Cardiac fibroblast (primary cell): ENCODE measurements around the gene ULK4.
"Not testable (repeated sequence)": the region's sequence is repeated elsewhere in the genome, so short reads cannot be mapped to it uniquely, and the experiment has no call there.

Experiments used
- DNase-seq, 2 donors: peaks; one replicate each; pipeline versions ENCODE4 v3.0.0 to v3.0.0-alpha.2; 2010; ENCODE audit warnings: low read depth in 2 of 2
- H3K4me3 ChIP-seq, 2 donors: replicated peaks in 1 of 2; 1 replicate in 1 of 2; 2 replicates in 1 of 2; pipeline ENCODE4 v1.5.1; 2011; ENCODE audit warnings: low read depth in 2 of 2, low read length in 2 of 2, mild to moderate bottlenecking in 2 of 2, moderate library complexity in 1 of 2
- TF ChIP-seq, protein P1 (sequence below): IDR thresholded peaks from one replicate; pipeline ENCODE4 v1.5.1; 2011; ENCODE audit warnings: low read depth, mild to moderate bottlenecking, low read length, inconsistent platforms

The ULK4 gene

DNA sequence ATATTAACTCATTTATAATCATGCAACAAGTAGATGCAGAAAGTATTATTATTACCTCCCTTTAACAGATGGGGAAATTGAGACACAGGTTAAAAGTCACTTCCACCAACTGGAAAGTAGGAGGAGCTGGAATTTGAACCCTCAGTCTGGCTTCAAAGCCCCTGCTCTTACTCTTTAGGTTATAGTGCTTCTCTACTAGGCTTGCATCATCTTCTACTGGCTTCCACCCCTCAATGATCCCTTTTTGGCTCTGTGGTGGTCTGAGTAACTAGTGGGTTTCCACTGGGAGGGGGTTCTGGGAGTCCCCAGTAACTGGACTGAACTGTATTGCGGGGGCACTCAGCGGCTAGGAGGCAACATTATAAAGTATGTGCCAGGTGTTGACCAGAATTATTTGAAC is 671.6 kb downstream of the ULK4 start:
- TF ChIP-seq, protein P1, sequence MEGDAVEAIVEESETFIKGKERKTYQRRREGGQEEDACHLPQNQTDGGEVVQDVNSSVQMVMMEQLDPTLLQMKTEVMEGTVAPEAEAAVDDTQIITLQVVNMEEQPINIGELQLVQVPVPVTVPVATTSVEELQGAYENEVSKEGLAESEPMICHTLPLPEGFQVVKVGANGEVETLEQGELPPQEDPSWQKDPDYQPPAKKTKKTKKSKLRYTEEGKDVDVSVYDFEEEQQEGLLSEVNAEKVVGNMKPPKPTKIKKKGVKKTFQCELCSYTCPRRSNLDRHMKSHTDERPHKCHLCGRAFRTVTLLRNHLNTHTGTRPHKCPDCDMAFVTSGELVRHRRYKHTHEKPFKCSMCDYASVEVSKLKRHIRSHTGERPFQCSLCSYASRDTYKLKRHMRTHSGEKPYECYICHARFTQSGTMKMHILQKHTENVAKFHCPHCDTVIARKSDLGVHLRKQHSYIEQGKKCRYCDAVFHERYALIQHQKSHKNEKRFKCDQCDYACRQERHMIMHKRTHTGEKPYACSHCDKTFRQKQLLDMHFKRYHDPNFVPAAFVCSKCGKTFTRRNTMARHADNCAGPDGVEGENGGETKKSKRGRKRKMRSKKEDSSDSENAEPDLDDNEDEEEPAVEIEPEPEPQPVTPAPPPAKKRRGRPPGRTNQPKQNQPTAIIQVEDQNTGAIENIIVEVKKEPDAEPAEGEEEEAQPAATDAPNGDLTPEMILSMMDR, result no peak
- no peak overlapping the region for H3K4me3 ChIP-seq

DNA sequence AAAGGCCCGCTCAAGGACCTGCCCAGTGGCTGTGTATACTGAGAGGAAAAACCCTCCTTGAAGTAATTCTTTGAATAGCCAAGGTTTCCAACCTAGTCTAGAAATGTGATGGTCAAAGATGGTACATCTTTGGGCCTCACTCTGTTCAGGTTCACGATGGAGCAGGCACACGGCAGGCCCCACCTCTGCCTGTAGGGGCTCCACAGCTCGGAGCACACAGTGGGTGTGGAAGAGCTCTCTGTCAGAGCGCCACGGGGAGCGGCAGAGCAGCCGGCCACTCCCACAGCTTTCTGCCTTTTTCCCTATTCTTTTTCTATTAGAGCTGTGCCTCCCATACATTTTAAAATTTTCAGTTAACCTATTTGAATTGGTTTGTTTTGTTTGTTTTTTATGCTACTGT is 673.1 kb downstream of the ULK4 start:
- TF ChIP-seq, protein P1, result no peak
- H3K4me3 ChIP-seq, result no peak overlapping the region
- DNase-seq, result no peak

More for the DNA sequence above, 671.6 kb downstream of the ULK4 start:
- no peak for DNase-seq

DNA sequence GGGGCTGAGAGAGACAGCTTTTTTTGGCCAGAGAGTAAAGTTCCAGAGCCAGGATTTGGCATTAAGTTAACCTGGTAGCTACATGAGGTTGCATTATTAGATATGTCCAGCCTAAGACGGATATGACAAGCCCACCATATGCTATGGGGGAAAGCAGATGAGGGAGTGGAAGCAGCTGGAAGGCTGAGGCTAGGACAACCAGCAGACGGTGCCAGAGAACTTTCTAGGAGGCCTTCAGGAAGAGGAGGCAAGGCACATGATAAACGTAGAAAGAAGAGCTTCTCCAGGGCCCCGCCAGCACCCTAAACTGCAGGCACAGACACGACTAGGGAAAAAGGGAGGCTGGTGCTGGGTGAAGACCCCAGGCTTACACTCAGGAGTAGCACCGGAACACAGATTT is 675.6 kb downstream of the ULK4 start:
- no peak overlapping the region for H3K4me3 ChIP-seq
- DNase-seq, result no peak
- TF ChIP-seq, protein P1, result no peak

DNA sequence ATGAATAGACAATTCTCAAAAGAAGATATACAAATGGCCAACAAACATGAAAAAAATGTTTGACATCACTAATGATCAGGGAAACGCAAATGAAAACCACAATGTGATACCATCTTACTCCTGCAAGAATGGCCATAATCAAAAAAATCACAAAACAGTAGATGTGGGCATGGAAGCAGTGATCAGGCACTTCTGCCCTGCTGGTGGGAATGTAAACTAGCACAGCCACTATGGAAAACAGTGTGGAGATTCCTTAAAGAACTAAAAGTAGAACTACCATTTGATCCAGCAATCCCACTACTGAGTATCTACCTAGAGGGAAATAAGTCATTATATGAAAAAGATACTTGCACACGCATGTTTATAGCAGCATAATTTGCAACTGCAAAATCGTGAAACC is 677.0 kb downstream of the ULK4 start:
- not testable (repeated sequence) for DNase-seq, H3K4me3 ChIP-seq

DNA sequence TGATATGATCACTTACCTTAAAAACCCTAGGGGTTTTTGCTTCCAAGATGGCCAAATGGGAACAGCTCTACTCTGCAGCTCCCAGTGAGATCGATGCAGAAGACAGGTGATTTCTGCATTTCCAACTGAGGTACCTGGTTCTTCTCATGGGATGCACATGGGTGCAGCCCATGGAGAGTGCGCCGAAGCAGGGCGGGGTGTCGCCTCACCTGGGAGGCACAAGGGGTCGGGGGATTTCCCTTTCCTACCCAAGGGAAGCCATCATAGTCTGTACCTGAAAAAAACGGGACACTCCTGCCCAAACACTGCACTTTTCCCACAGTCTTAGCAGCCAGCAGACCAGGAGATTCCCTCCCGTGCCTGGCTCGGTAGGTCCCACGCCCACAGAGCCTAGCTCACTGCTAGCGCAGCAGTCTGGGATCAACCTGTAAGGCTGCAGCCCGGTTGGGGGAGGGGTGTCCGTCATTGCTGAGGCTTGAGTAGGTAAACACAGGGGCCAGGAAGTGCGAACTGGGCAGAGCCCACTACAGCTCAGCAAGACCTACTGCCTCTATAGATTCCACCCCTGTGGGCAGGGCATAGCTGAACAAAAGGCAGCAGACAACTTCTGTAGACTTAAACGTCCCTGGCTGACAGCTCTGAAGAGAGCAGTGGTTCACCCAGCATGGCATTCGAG is 684.0 kb downstream of the ULK4 start:
- H3K4me3 ChIP-seq, result no peak overlapping the region
- DNase-seq, result no peak
- TF ChIP-seq, protein P1, result no peak

DNA sequence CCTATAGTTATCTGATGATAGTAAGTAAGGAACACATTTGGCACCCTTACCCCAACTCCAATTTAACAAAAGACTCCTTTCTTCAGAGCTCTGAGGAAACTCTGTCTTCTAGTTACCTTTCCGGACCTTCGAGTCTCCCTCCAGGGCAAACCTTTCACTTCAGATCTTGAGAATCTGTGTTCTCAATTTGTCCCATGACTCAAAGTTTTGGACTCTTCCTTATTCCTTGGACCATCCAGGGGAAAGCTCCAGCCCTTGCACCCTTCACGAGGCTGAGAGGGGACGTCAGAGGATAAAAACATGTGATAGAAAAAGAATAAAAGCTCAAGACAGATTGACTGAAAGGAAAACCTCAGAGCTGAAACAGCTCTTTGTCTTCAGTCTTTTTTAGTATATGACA is 685.7 kb downstream of the ULK4 start:
- TF ChIP-seq, protein P1, result no peak
- no peak overlapping the region for H3K4me3 ChIP-seq
- DNase-seq, result no peak

DNA sequence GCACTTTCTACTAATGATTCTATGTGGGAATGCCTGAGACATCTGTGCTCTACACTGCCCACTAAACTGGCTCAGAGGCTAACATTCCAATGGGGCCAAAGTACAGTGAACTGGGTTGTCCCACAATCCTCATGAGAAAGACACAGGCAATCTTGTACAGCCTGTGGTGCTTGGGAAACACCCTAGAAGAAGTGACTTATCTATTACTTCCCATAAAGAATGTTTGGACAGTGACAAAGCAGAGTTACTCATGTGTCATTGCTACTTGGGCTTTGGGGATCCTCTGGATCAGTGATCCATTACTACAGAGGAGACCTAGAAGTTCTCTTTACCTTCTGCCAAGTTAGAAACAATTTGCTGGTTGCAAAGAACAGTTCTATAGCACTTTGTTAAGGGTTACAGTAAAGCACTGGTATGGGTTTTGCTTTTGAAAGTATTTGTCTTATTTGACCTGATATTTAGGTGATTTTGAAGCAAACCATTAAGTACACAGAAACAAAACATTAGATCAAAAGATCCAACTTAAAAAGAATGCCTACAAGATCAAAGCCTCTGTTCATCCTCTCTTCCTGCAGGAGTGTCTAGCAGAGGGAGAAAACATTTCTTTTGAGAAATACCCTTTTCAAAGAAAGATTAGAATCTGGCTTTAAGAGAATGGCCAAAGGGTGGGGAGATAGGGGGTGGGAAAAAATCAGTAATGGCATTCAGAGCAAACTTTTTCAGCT is 686.8 kb downstream of the ULK4 start:
- peak; percentile 61 to 93 for DNase-seq
- TF ChIP-seq, protein P1, result no peak
- no peak overlapping the region for H3K4me3 ChIP-seq
